AG20443 (cell line): ENCODE measurements around the gene ARL8B.
"Not testable (repeated sequence)": the region's sequence is repeated elsewhere in the genome, so short reads cannot be mapped to it uniquely, and the experiment has no call there.

Experiments used
- DNase-seq: peaks from one replicate; pipeline ENCODE4 v3.0.0; 2012; ENCODE audit warnings: low spot score, mixed read lengths

The ARL8B gene

DNA sequence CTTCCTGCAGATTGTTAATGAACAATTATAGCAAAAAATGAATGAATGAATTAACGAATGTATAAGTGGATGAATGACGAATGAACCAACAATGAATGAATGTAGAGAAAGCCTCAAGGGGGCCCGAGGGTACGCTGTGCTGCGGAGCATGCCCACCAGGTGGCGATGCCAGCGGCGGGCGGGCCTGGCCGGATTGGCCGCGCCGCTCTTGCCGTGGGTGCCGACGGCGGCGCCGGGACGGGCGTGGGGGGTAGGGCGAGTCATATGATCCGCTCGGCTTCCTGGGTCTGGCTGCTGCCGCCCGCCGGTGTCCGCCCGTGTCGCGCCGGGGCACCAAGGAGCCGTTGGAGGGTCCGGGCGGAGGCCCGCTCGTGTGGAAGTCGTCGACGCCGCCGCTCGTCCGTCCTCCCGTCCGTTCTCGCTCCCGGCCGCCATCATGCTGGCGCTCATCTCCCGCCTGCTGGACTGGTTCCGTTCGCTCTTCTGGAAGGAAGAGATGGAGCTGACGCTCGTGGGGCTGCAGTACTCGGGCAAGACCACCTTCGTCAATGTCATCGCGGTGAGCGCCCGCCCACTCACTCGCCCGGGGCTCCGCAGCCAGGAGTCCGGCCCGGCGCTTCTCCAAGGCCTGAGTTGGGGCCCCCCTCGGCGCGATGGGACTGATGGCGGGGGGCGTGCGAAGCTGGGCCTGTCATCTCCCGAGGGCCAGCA lies at the start of gene ARL8B:
TSS of gene ARL8B (plus strand) at position 263 of the 711 bp plus-strand sequence. CDS start at position 437, 174 bp downstream.
- DNase-seq: peak; percentile 97

DNA sequence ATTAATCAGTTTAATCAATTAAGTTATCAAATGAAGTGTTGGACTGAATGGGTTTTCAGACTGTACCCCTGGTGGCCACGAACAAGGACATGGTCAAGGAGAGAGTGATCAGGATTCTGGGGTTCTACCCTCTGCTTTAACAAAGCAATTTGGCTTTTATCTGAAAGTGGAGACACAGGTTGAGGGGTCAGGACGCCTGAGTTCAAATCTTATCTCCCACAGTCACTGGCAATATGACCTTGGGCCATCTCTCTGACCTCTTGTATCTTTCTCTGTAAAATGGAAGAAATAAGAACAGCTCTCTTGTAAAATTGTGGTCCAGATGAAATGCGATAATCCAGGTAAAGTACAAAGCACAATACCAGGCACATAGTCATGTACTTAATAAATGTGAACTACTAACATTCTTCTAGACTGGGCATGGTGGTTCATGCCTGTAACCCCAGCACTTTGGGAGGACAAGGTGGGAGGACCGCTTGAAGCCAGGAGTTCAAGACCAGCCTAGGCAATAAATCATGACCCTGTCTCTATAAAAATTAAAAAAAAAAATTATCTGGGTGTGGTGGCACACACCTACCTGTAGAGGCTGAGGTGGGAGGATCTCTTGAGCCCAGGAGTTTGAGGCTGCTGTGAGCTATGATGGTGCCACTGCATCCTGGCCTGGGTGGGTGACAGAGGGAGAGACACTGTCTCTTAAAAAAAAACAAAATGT lies 48.6 kb upstream of the ARL8B start:
- DNase-seq: no peak

DNA sequence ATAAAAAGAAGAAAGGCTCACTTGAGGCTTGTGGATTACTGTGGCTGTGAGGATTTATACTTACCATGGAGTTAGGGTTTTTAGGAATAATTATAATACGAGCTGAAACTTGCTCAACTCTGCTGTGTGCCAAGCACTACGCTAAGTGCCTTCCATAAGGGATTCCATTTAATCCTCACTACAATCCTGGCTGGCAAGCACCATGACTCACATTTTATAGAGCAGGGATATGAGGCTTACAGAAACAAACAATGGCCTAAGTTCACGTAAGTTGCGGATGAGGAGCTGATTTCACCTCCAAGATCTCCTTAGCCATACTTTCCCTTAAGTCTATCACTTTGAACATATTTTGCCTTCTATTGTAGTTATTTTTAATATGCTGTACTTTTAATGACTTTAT lies 43.9 kb upstream of the ARL8B start:
- no peak for DNase-seq

DNA sequence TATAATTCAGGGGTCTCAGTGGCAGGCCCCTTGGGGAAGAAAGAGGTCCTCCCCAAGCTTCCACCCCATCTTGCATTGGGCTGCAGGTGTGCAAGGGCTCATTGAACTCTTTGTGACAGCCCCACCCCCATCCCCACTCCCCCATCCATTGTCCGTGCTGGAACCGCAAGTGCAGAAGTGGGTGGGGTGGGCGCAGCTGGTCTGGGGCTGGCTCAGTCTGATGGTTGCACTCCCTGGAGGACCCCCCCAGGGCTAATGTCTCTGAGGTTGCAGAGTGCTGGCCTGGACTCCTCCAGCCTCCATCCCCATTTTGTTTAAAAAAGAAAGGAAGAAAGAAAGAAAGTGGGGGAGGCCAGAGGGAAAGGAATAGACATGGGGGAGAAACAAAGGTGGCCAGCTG lies 42.3 kb upstream of the ARL8B start:
- DNase-seq: no peak

DNA sequence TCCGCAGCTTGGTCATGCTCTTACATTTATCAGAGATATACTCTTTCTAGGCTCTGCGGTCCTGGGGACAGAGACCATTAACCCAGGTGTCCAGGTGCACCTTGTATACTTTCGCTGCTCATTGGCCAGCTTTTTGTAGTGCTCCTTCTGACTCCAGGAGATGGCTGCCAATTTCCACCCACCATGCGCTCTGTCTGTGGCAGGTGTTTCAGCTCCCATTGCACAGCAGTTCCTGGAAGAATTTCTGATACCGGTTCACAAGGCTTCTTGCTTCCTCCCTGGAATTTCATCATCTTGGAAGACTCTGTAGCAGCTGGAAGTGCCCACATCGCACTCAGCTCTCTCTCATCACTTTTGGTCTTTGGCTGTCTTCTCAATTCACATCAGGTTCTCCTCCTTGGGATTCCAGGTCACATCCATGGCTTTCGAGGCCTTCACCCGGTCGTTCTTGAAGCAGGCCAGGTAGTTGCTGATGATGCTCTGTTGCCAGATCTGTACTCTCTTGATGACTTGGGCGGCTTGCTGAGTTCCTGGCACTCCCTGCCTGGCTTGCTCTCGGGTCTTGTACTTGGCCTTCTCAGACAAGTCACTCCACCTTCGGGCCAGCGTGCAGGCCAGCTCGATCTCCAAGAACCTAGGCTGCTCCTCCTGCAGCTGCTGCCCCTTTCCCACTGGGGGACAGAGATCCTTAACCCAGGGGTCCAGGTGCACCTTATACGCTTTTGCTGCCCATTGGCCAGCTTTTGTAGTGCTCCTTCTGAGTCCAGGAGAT lies 41.1 kb upstream of the ARL8B start:
- no peak for DNase-seq

DNA sequence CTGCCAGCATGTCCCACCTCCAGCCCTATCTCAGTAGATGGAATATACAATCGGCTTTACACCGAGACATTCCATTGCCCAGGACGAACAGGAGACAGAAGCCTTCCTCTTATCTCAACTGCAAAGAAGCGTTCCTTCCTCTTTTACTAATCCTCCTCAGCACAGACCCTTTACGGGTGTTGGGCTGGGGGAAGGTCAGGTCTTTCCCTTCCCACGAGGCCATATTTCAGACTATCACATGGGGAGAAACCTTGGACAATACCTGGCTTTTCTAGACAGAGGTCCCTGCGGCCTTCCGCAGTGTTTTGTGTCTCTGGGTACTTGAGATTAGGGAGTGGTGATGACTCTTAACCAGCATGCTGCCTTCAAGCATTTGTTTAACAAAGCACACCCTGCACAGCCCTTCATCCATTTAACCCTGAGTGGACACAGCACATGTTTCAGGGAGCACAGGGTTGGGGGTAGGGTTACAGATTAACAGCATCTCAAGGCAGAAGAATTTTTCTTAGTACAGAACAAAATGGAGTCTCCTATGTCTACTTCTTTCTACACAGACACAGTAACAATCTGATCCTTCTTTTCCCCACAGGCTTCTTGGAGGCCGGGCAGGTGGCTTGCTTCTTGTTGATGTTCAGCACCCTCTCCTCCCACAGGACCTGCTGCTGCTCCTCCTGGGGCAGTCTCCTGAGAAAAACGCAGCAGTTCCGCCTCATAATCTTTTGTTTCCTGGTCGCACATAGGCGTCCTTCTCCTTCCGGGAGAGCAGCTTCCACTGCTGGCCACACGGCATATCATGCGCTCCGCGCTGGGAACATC lies 39.9 kb upstream of the ARL8B start:
- not testable (repeated sequence) for DNase-seq

DNA sequence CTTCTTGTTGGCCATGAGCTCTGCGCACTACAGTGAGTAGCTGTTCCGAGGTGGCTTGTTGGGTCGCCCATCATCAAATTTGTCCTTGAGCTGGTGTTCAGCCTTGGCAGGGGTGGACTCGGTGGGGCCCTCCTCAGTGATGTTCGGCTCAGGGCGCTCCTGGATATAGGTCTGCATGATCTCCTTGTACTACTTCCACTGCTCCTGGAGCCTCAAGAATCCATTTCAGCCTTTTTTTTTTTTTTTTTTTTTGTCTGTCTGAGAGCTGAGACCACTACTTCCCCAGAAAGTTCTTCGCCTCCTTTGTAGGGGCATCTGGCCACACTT lies 39.3 kb upstream of the ARL8B start:
- DNase-seq: no peak

DNA sequence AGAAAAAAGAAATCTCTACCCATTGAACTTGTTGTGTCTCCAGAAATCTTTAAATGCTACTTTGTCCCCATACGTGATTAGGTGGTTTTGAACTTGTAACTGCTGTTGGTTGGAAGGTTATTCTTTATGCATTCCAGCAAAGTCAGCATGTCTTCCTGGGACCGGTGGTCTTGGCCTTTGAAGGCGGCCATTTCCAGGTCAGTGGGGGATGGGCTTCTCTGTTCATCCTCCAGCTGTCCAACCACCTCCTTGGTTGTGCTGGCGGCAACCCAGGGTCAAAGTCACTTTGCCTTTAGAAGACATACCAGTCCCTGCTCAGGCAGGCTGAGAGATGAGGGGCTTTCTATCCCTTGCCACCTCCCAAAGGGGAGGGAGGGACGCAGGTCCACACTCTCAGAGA lies 37.9 kb upstream of the ARL8B start:
- no peak for DNase-seq

DNA sequence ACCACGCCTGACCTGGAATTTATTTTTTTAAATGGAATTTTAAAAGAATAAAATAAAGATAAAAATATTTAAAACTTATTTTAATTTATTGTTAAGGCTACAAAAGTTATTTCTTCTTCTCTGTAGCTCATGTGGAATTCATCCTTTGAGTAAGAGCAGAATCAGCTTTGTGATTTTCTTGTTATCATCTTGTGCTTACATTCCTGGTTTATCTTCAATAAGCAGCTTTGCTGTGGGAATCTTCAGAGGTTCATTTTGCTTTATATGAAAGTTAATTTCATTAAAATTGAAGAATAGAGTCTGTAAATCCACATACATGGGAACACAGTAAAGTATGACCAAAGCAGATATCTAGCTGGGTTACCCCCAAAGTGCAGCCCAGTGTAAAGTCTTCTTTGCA lies 35.4 kb upstream of the ARL8B start:
- DNase-seq: no peak

DNA sequence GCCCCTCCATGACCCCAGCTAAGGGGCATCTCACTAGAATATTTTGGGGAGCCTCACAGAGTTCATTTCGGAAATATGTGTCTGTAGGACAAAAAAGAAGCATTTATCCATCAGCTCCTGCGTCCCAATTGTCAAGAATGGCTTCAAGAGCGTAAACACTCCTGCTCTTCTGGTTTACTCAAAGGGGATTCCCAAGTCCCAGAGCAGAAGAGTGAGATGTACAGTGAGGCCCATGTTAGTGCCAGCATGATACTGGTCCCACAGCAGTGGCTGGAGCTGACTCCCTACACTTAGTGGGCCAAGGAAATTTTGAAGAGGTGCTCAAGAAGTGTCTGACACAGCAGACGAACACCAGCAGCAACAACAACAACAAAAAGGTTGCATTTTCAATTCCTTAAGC lies 34.9 kb upstream of the ARL8B start:
- DNase-seq: no peak

DNA sequence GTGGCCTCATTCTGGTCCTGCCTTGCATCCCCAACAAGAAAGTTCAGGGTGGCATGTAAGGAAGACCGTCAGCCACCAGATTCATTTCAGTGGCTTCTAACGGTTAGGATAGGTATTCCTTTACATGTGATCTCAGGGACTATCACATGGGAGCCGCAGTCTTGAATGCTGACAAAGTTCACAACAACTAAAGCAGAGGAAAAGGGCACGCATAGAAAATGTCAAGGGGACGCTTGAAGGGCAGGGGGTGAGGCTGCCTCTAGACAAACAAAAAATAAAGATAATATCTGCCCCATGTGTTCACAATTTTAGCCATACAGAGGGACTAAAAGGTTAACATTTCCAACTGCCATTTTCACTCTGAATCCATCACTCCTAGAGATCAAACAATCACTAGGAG lies 31.9 kb upstream of the ARL8B start:
- no peak for DNase-seq

DNA sequence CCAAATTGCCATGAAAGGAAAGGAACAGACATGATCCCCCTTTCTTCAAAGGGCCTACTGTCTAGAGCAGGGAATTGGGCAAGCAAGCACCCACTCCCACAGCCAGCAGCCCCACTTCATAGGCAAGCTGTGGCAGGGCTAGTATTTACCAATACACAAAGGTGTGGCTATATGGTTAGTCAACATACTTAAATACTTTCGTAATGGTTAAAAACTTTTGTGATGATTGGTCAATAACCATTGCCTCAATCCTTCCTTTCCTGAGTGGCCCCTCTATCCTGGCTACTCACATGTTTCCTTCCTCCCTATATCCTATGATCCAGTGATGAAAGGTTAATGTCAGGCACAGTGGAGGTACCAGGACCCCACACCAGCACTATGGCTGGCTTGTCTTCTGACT lies 30.1 kb upstream of the ARL8B start:
- no peak for DNase-seq

DNA sequence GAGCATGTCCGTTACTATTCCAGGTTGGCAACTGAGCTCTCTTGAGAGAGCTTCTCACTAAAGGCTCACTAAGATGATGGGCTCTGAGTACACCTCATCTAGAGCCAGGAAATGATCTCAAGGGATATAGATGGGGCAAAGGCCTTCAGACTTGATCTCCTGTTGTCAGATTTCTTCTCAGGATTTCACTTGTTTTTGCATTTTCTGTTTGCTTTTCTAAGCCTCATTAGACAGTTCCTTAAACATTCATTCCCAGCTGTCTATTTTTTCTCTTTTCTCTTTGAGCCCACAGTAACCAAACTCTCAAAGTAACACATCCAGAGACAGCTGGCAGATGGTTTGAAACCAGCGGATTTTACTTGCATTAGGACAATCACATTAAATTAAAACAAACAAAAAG lies 28.4 kb upstream of the ARL8B start:
- no peak for DNase-seq

DNA sequence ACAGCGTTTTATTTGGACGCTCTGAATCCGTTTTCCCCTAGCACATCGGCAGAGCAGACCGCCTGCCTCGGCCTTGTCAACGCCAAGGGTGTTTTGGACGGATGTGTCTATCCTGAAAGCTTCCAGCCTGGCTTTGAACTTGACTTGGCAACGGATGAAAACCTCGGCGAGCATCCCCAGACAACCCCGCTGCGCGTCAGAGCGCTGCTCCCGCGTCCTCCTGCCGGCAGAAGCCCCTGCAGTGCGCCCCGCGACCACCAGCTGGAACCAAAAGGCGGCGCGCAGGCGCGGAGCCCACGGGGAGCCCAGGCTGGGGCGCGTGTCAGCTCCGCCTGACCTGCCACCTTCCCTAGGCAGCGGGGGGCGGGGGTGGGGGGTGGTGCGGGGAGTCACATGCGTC lies 26.2 kb upstream of the ARL8B start:
- DNase-seq: peak; percentile 46

DNA sequence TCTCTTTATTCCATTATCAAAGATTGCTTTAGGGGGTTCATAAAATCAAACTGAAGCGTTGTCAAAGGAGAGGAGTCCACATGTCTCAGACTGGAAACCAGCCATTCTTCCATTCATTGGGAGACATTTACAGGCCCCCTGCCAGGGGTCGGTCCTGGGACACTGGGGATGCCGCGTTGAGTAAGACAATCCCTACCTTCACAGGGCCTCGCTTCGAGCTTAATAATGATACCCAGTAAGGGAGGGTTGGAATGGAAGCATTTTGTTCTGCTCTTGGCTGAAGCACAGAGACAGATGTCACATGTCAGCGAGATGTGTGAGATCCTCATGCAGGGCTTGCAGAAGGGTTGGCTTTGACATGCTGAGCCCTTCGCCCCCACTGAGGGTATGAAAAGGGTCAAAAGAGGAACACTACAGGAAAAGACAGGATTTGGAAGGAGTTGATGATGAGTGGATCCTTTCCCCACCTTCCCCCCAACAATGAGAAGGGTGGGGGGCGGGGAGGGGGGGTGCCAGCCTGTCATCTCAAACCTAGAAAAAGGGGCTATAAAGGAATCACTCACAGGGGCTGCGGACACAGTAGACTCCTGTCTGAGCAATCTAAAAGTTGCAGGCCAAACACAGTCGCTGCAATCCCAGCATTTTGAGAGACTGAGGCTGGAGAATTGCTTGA lies 25.6 kb upstream of the ARL8B start:
- DNase-seq: no peak

DNA sequence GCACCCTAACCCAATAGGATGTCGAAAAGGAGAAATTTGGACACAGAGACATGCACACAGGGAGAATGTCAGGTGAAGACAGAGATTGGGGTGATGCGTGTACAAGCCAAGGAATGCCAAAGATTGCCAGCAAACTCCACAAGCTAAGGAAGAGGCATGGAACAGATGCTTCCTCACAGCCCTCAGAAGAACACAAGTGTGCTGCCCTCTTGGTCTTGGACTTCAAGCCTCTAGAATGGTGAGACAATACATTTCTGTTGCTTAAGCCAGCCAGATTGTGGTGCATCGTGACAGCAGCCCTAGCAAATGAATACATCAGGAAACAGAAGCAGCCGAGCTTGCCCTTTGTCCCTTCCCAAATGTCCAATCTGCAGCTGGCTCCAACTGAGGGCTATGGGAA lies 23.7 kb upstream of the ARL8B start:
- no peak for DNase-seq

DNA sequence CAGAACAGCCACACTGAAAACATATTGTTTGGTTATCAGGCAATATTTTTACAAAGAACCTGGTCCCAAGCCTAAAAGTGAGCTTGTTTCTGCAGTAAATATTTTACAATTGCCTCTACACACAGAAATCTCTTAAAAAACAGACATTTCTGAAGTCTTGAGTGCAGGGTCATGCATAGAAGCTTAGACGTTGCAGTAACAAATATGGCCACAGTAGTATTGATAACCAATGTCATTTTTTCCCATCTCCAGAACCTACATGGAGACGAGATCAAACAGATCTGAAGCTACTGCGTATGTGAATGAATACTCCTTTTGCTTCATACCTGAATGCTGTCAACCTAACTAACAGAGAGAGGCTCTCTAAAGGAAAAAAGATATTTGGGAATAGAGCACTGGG lies 19.6 kb upstream of the ARL8B start:
- DNase-seq: no peak

DNA sequence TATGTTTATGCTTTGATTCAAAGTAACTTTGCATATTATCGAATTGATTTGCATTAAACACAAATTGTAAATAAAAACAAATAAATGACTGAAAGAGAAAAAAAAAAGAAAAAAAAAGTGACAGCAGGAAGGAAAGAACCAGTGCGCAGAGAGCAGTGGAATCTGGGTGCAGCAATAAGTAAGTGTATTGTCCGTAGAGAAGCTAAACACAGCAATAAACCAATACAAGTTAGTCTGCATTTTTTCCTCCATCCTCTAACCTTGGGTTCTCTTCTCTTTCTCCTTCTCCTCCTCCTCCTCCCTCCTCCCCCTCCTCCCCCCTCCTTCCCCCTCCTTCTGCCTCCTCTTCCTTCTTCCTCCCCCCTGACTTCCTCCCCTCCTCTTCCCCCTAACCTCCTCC lies 18.3 kb upstream of the ARL8B start:
- no peak for DNase-seq

DNA sequence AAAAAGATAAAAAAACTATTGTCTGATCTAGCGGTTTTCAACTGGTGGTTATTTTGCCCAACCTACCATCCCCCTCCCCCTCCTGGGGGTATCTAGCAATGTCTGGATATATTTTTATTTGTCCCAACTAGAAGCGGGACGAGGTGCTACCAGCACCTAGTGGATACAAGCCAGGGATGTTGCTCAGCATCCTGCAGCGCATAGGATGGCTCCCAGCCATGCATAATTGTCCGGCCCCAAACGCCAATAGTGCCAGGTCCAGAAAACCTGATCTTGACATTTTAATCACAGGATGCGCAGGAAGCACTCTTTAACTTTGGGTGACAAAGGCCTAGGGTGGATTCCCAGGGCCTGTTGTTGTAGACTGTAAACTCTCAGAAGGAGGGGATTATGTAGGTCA lies 17.0 kb upstream of the ARL8B start:
- DNase-seq: no peak

DNA sequence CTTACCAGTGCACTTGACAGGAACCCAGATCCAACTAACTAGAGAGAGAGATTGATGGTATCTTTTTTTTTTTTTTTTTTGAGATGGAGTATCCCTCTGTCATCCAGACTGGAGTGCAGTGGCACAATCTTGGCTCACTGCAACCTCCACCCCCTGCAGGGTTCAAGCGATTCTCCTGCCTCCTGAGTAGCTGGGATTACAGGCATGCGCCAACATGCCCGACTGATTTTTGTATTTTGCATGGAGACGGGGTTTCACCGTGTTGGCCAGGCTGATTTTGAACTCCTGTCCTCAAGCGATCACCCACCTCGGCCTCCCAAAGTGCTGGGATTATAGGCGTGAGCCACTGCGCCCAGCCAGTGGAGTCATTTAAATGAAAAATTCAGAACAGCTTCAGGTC lies 15.7 kb upstream of the ARL8B start:
- not testable (repeated sequence) for DNase-seq

DNA sequence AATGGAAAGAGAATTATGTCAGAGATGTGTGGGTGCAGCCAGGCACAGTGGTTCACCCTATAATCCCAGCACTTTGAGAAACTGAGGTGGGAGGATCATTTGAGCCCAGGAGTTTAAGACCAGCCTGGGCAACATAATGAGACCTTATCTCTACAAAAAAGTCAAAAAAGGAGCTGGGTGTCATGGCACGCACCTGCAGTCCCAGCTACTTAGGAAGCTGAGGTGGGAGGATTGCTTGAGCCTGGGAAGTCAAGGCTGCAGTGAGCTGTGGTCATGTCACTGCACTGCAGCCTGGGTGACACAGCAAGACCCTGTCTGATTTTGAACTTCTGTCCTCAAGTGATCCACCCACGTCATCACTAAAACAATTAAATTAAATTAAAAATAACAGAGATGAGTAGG lies 15.2 kb upstream of the ARL8B start:
- not testable (repeated sequence) for DNase-seq

DNA sequence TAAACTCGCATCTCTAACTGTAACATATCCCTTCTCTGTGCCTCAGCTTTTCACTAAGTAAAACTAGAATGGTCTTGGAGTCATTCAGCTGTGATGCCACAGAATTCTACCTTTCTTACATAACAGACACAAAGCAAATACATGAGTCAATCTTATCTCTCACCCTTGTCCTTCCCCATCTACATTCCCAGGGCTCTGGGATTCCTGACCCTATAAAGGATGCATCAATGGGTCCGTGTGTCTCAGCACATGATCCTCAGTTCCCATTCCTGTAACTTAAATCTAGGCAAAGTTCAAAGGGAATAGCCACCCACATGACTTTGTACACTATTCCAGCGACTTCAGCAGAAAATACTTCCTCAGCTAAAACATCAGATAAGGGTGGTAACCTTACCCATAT lies 11.8 kb upstream of the ARL8B start:
- no peak for DNase-seq
